T-helper 17 cell (primary cell): ENCODE results near the gene GREM2. TPM values are rescaled to one million over a fixed set of nuclear protein-coding genes. Genes with fewer than 3 reads are reported as not detected.

ENCODE experiments used
- ATAC-seq: fragments of 150-1000 bp; cut with Tn5 transposase; 2 replicates; pipeline ENCODE4 v1.10.0; 2021; ENCODE audit warnings: mild to moderate bottlenecking, moderate library complexity
- DNase-seq, 3 donors: peaks; one replicate each; pipeline versions ENCODE4 v3.0.0 to v3.0.0-alpha.2; 2020 to 2021
- H3K9me3 ChIP-seq: one replicate; pipeline ENCODE4 v1.7.0; 2013; ENCODE audit warnings: low read length, mild to moderate bottlenecking; ENCODE audit not compliant: control insufficient read depth, poor library complexity, severe bottlenecking
- H3K27ac Mint-ChIP-seq: one replicate; pipeline ENCODE4 v1.8.0; 2022; ENCODE audit warnings: mild to moderate bottlenecking, moderate library complexity, mixed read lengths
- H3K27me3 Mint-ChIP-seq: one replicate; pipeline ENCODE4 v1.8.0; 2022; ENCODE audit warnings: mixed read lengths
- H3K36me3 Mint-ChIP-seq: one replicate; pipeline ENCODE4 v1.8.0; 2022; ENCODE audit warnings: low read depth, mixed read lengths
- H3K4me1 Mint-ChIP-seq: one replicate; pipeline ENCODE4 v1.8.0; 2022; ENCODE audit warnings: mild to moderate bottlenecking, mixed read lengths
- H3K4me3 Mint-ChIP-seq: one replicate; pipeline ENCODE4 v1.8.0; 2022; ENCODE audit warnings: mild to moderate bottlenecking, moderate library complexity, mixed read lengths
- total RNA-seq, 4 donors: library from RNA in 2 of 4; stranded (reverse) in 2 of 4; gene quantifications; one replicate each; pipeline ENCODE4 v1.2.3 and lab custom pipeline; 2022 to 2026

The GREM2 gene
- total RNA-seq, 2 donors from 2014 or later, result 5.5 to 8.5 TPM

- H3K36me3 Mint-ChIP-seq, result peaks cover 2% of the 10 kb centered on the region
- no peak for ATAC-seq
- H3K4me1 Mint-ChIP-seq, result peaks cover 15% of the 10 kb centered on the region
- peak overlapping the region; percentile 8 for H3K27ac Mint-ChIP-seq
- no peak for DNase-seq
- no peaks in the 10 kb centered on the region for H3K9me3 ChIP-seq
- no peak overlapping the region for H3K4me3 Mint-ChIP-seq
- no peaks in the 10 kb centered on the region for H3K27me3 Mint-ChIP-seq
These were observed 39.6 kb downstream of the GREM2 start for GRCh38 chr1:240572328-240572727.

GRCh38 chr1:240571782-240572181 is 40.2 kb downstream of the GREM2 start:
- no peak overlapping the region for H3K4me3 Mint-ChIP-seq
- no peaks in the 10 kb centered on the region for H3K27me3 Mint-ChIP-seq
- ATAC-seq (no peak), DNase-seq (no peak)
- H3K27ac Mint-ChIP-seq, result peak overlapping the region; percentile 8
- H3K36me3 Mint-ChIP-seq, result peaks cover 2% of the 10 kb centered on the region
- H3K9me3 ChIP-seq, result no peaks in the 10 kb centered on the region
- H3K4me1 Mint-ChIP-seq, result peaks cover 14% of the 10 kb centered on the region

GRCh38 chr1:240567066-240567465 is 44.9 kb downstream of the GREM2 start:
- no peaks in the 10 kb centered on the region for H3K27me3 Mint-ChIP-seq
- H3K4me1 Mint-ChIP-seq, result no peaks in the 10 kb centered on the region
- no peak for DNase-seq
- H3K36me3 Mint-ChIP-seq, result peaks cover 2% of the 10 kb centered on the region
- no peak overlapping the region for H3K27ac Mint-ChIP-seq
- H3K9me3 ChIP-seq, result no peaks in the 10 kb centered on the region
- no peak overlapping the region for H3K4me3 Mint-ChIP-seq
- no peak for ATAC-seq

GRCh38 chr1:240562779-240563178 is 49.2 kb downstream of the GREM2 start:
- H3K36me3 Mint-ChIP-seq, result no peaks in the 10 kb centered on the region
- H3K27me3 Mint-ChIP-seq, result no peaks in the 10 kb centered on the region
- no peaks in the 10 kb centered on the region for H3K4me1 Mint-ChIP-seq
- no peak for DNase-seq
- no peak for ATAC-seq
- no peak overlapping the region for H3K27ac Mint-ChIP-seq
- H3K4me3 Mint-ChIP-seq, result no peak overlapping the region
- no peaks in the 10 kb centered on the region for H3K9me3 ChIP-seq

GRCh38 chr1:240562111-240562590 is 49.8 kb downstream of the GREM2 start:
- Mint-ChIP-seq H3K4me3 (no peak overlapping the region), H3K4me1 (no peaks in the 10 kb centered on the region), H3K27ac (no peak overlapping the region), H3K27me3 (no peaks in the 10 kb centered on the region), H3K36me3 (no peaks in the 10 kb centered on the region)
- DNase-seq, result no peak
- no peak for ATAC-seq
- no peaks in the 10 kb centered on the region for H3K9me3 ChIP-seq

GRCh38 chr1:240559781-240560180 is 52.2 kb downstream of the GREM2 start:
- no peak overlapping the region for H3K4me3 Mint-ChIP-seq
- no peaks in the 10 kb centered on the region for H3K36me3 Mint-ChIP-seq
- no peak for DNase-seq
- no peak overlapping the region for H3K27ac Mint-ChIP-seq
- no peaks in the 10 kb centered on the region for H3K27me3 Mint-ChIP-seq
- peaks cover 8% of the 10 kb centered on the region for H3K4me1 Mint-ChIP-seq
- no peak for ATAC-seq
- no peaks in the 10 kb centered on the region for H3K9me3 ChIP-seq

GRCh38 chr1:240555524-240555923 is 56.4 kb downstream of the GREM2 start:
- ATAC-seq, result no peak
- H3K9me3 ChIP-seq, result no peaks in the 10 kb centered on the region
- no peaks in the 10 kb centered on the region for H3K36me3 Mint-ChIP-seq
- peaks cover 8% of the 10 kb centered on the region for H3K4me1 Mint-ChIP-seq
- H3K27me3 Mint-ChIP-seq, result no peaks in the 10 kb centered on the region
- H3K27ac Mint-ChIP-seq, result peak overlapping the region; percentile 62
- no peak for DNase-seq
- no peak overlapping the region for H3K4me3 Mint-ChIP-seq

- Mint-ChIP-seq H3K4me3 (no peak overlapping the region), H3K4me1 (peaks cover 8% of the 10 kb centered on the region), H3K27me3 (no peaks in the 10 kb centered on the region), H3K27ac (no peak overlapping the region), H3K36me3 (peaks cover 2% of the 10 kb centered on the region)
- no peak for ATAC-seq
- no peaks in the 10 kb centered on the region for H3K9me3 ChIP-seq
- DNase-seq, result no peak
These were observed 58.6 kb downstream of the GREM2 start for GRCh38 chr1:240553351-240553750.

- Mint-ChIP-seq H3K36me3 (peaks cover 2% of the 10 kb centered on the region), H3K4me1 (peaks cover 21% of the 10 kb centered on the region), H3K4me3 (peak overlapping the region; percentile 47), H3K27ac (no peak overlapping the region), H3K27me3 (no peaks in the 10 kb centered on the region)
- H3K9me3 ChIP-seq, result no peaks in the 10 kb centered on the region
- peak; percentile 90 for ATAC-seq
- DNase-seq, result no peak
These were observed 72.1 kb downstream of the GREM2 start for GRCh38 chr1:240539769-240540414.

GRCh38 chr1:240538776-240539430 is 73.1 kb downstream of the GREM2 start:
- Mint-ChIP-seq H3K27me3 (no peaks in the 10 kb centered on the region), H3K4me1 (peaks cover 21% of the 10 kb centered on the region), H3K4me3 (no peak overlapping the region), H3K36me3 (peaks cover 6% of the 10 kb centered on the region), H3K27ac (no peak overlapping the region)
- H3K9me3 ChIP-seq, result no peaks in the 10 kb centered on the region
- ATAC-seq (no peak), DNase-seq (no peak)

GRCh38 chr1:240533154-240533780 is 78.7 kb downstream of the GREM2 start:
- no peak overlapping the region for H3K27ac Mint-ChIP-seq
- no peaks in the 10 kb centered on the region for H3K27me3 Mint-ChIP-seq
- no peak for DNase-seq
- no peaks in the 10 kb centered on the region for H3K4me1 Mint-ChIP-seq
- no peak overlapping the region for H3K4me3 Mint-ChIP-seq
- no peak for ATAC-seq
- H3K36me3 Mint-ChIP-seq, result peaks cover 10% of the 10 kb centered on the region
- H3K9me3 ChIP-seq, result no peaks in the 10 kb centered on the region

GRCh38 chr1:240528591-240528990 is 83.4 kb downstream of the GREM2 start:
- Mint-ChIP-seq H3K27me3 (no peaks in the 10 kb centered on the region), H3K36me3 (peaks cover 3% of the 10 kb centered on the region), H3K27ac (no peak overlapping the region), H3K4me1 (peaks cover 3% of the 10 kb centered on the region), H3K4me3 (no peak overlapping the region)
- ATAC-seq, result no peak
- H3K9me3 ChIP-seq, result no peaks in the 10 kb centered on the region
- DNase-seq, result no peak

- H3K36me3 Mint-ChIP-seq, result no peaks in the 10 kb centered on the region
- H3K27ac Mint-ChIP-seq, result no peak overlapping the region
- no peaks in the 10 kb centered on the region for H3K9me3 ChIP-seq
- H3K27me3 Mint-ChIP-seq, result no peaks in the 10 kb centered on the region
- ATAC-seq (no peak), DNase-seq (no peak)
- no peak overlapping the region for H3K4me3 Mint-ChIP-seq
- H3K4me1 Mint-ChIP-seq, result peaks cover 3% of the 10 kb centered on the region
These were observed 84.9 kb downstream of the GREM2 start for GRCh38 chr1:240527086-240527485.
